HepG2 (cell line): ENCODE measurements around the gene SLC23A3. TPM values are rescaled to one million over a fixed set of nuclear protein-coding genes. Genes with fewer than 3 reads are reported as not detected.

Source experiments
- ATAC-seq: fragments of 200-7000 bp; cut with Tn5 transposase; 3 replicates; pipeline ENCODE4 v1.9.1; 2020; ENCODE audit warnings: mild to moderate bottlenecking, moderate library complexity
- BruUV-seq: library from RNA; stranded (reverse); fragments of 400-500 nt; replicated peaks from 2 replicates; lab custom pipeline; 2021; lab: Mats Ljungman, UMichigan
- CTCF ChIA-PET: fragments of 300-600 bp; formaldehyde crosslinking; extraction: SDS; loops from one replicate; lab custom pipeline; 2021; ENCODE audit warnings: low total read pairs, inconsistent platforms, low intra/inter-chr PET ratio; lab: Yijun Ruan, JAX
- POLR2A ChIA-PET: fragments of 350-600 bp; sonication (Branson Sonifier 250); formaldehyde crosslinking; loops from one replicate; lab custom pipeline; 2020; ENCODE audit warnings: antibody characterized with exemption, inconsistent platforms; lab: Yijun Ruan, JAX
- DNase-seq: peaks from one replicate; pipeline ENCODE4 v3.0.0-alpha.2; 2015; ENCODE audit warnings: low spot score
- FAIRE-seq: peaks from 3 replicates; lab custom pipeline; 2011; peaks lifted over from hg19 to GRCh38; lab: Jason Lieb, UNC
- H2AFZ ChIP-seq: one replicate; pipeline ENCODE4 v1.6.1; 2011; ENCODE audit warnings: low read length, inconsistent platforms
- H3K27ac ChIP-seq: fragments of 300-600 bp; 3 replicates; pipeline ENCODE4 v1.8.0; 2011; ENCODE audit warnings: mixed run types, mild to moderate bottlenecking, mixed read lengths, low read length, inconsistent platforms; ENCODE audit not compliant: insufficient read depth; ENCODE audit errors: extremely low read length
- H3K27me3 ChIP-seq, 2 experiments: fragments of 200-600 bp in 1 of 2; 2 replicates in 1 of 2; 3 replicates in 1 of 2; pipeline versions ENCODE4 v1.6.0 to v1.8.0; 2011; ENCODE audit warnings: low read length in 2 of 2, mild to moderate bottlenecking in 2 of 2, moderate library complexity in 2 of 2, inconsistent platforms in 1 of 2; ENCODE audit not compliant: insufficient read depth in 2 of 2, control insufficient read depth in 1 of 2
- H3K36me3 ChIP-seq, 2 experiments: fragments of 200-600 bp in 1 of 2; replicated peaks in 1 of 2; 2 replicates in 1 of 2; 3 replicates in 1 of 2; pipeline versions ENCODE4 v1.5.1 to v1.8.0; 2011; ENCODE audit warnings: low read length in 2 of 2, inconsistent platforms in 1 of 2; ENCODE audit not compliant: insufficient read depth in 2 of 2, control insufficient read depth in 1 of 2
- H3K4me1 ChIP-seq: 2 replicates; pipeline ENCODE4 v1.5.1; 2012; ENCODE audit warnings: low read length, inconsistent platforms; ENCODE audit not compliant: insufficient read depth
- H3K4me2 ChIP-seq: 2 replicates; pipeline ENCODE4 v1.6.0; 2011; ENCODE audit warnings: low read depth, low read length, inconsistent platforms
- H3K4me3 ChIP-seq, 3 experiments: fragments of 200-600 bp in 1 of 3; sonication (generic), shearing (Covaris generic) in 1 of 3; replicated peaks in 1 of 3; 2 replicates each; pipeline ENCODE4 v1.5.1; 2011 to 2016; ENCODE audit warnings: low read length in 3 of 3, inconsistent platforms in 2 of 3, low read depth in 2 of 3, mild to moderate bottlenecking in 2 of 3, control low read depth in 1 of 3, mixed read lengths in 1 of 3; ENCODE audit not compliant: insufficient read depth in 1 of 3
- H3K79me2 ChIP-seq: one replicate; pipeline ENCODE4 v1.6.1; 2011; ENCODE audit warnings: low read length, inconsistent platforms; ENCODE audit not compliant: insufficient read depth
- H3K9ac ChIP-seq: 2 replicates; pipeline ENCODE4 v1.6.0; 2011; ENCODE audit warnings: mild to moderate bottlenecking, low read depth, low read length, inconsistent platforms; ENCODE audit not compliant: insufficient read depth
- H3K9me3 ChIP-seq: 2 replicates; pipeline ENCODE4 v1.5.1; 2012; ENCODE audit warnings: mild to moderate bottlenecking, low read length
- H4K20me1 ChIP-seq: 2 replicates; pipeline ENCODE4 v1.6.0; 2011; ENCODE audit warnings: inconsistent platforms, mild to moderate bottlenecking, low read length, moderate library complexity; ENCODE audit not compliant: insufficient read depth
- DR1 ChIP-seq: sonication (generic); formaldehyde crosslinking; IDR thresholded peaks from 2 replicates; pipeline ENCODE4 v1.8.0; 2021; ENCODE audit warnings: mild to moderate bottlenecking, missing genetic modification reagents, inconsistent platforms
- RXRA ChIP-seq: sonication (generic); formaldehyde crosslinking; IDR thresholded peaks from 2 replicates; pipeline ENCODE4 v1.5.1; 2020; ENCODE audit warnings: missing genetic modification reagents
- ZBTB46 ChIP-seq: sonication (generic); formaldehyde crosslinking; IDR thresholded peaks from 2 replicates; pipeline ENCODE4 v1.4.0; 2020; ENCODE audit warnings: mild to moderate bottlenecking, missing genetic modification reagents, borderline replicate concordance
- WGBS: methylation state at CpG from one replicate; pipeline ENCODE4 v1.1.6; 2017; ENCODE audit warnings: low lambda C conversion rate; 5-methylcytosine and 5-hydroxymethylcytosine counted together
- in situ Hi-C: cut with HindIII; loops from 2 replicates; pipeline ENCODE4 v1.10.0; 2017; ENCODE audit warnings: low pct_unique_long_range_greater_than_20kb; ENCODE audit not compliant: extremely low pct_ligation_motif_present
- intact Hi-C: fragments of 100-400 bp; cut with micrococcal nuclease; formaldehyde crosslinking; loops from one replicate; pipeline ENCODE4 v1.10.0; 2022; ENCODE audit not compliant: unreplicated experiment
- polyA plus RNA-seq, 8 experiments: library from polyadenylated mRNA; depleted of rRNA in 3 of 8; stranded (reverse) in 7 of 8; unstranded in 1 of 8; fragments of >200 nt; fragmentation: Illumina TruSeq in 4 of 8; extraction: Trizol in 4 of 8; gene quantifications; 2 replicates each; pipeline versions ENCODE4 v1.2.1 to v1.2.3, GENCODE V29; 2011 to 2016; ENCODE audit warnings: low read depth in 4 of 8, missing spikeins in 1 of 8, mixed read lengths in 1 of 8; ENCODE audit not compliant: insufficient read depth in 1 of 8
- total RNA-seq, 5 experiments: library from RNA; depleted of rRNA; stranded (reverse); fragments of >200 nt; fragmentation: Illumina TruSeq; extraction: Trizol; gene quantifications; 2 replicates each; pipeline ENCODE4 v1.2.3, GENCODE V29; 2016; ENCODE audit warnings: low read depth in 1 of 5

The SLC23A3 gene
- total and polyA plus RNA-seq, 2 of the 13 experiments (the other 11 are each of a cell fraction or from before 2014, with no cell fraction given) = 0.38 to 0.78 TPM

- H3K9ac ChIP-seq = no peak overlapping the region
- no peak overlapping the region for H3K4me3 ChIP-seq
- intact Hi-C loops = no loop called here
- H3K4me1 ChIP-seq = peaks cover 69% of the 10 kb centered on the region
- H2AFZ ChIP-seq = no peak overlapping the region
- FAIRE-seq = no peak
- TF ChIP-seq ZBTB46 (CRISPR knock-in tag) = no peak
- TF ChIP-seq RXRA (CRISPR knock-in tag) = 0 out of 2 replicates have a peak, but pooled peaks have one; percentile 21
- no peak for TF ChIP-seq DR1 (CRISPR knock-in tag)
- H3K9me3 ChIP-seq = no peaks in the 10 kb centered on the region
- H3K79me2 ChIP-seq = no peaks in the 10 kb centered on the region
- H3K36me3 ChIP-seq = no peaks in the 10 kb centered on the region
- in situ Hi-C loops = loop anchor here (5.0 kb wide), 1 partner anchor 61 kb away; no protein-coding TSS in a partner anchor
- no peak for DNase-seq
- no peaks in the 10 kb centered on the region for H4K20me1 ChIP-seq
- 95% methylated on average over 12 of the region's 12 CpGs for WGBS
- ATAC-seq = no peak
- H3K27me3 ChIP-seq = no peaks in the 10 kb centered on the region
- ChIA-PET CTCF (interaction anchor here (0.9 to 4.5 kb wide), 6 partner anchors 37 to 123 kb away, joined by 3 to 82 read pairs (median 16); no protein-coding TSS in a partner anchor), POLR2A (interaction anchor here (1.3 to 5.6 kb wide), 2 partner anchors 46 to 59 kb away, joined by 4 to 45 read pairs; no protein-coding TSS in a partner anchor)
- no peak overlapping the region for H3K4me2 ChIP-seq
- no peak overlapping the region for H3K27ac ChIP-seq
- no TSS peak for BruUV-seq
These were observed 51.3 kb downstream of the SLC23A3 start for GRCh38 chr2:219118504-219118903.
